22Rv1 (cell line): ENCODE measurements around the gene NEURL1B.

Experiments used
- ZFX ChIP-seq: fragments of 450-650 bp; IDR thresholded peaks from 2 replicates; pipeline ENCODE4 v1.6.1; 2017; ENCODE audit warnings: antibody characterized with exemption, borderline replicate concordance
- TF ChIP-seq, protein P1 (sequence below): fragments of 450-650 bp; IDR thresholded peaks from 2 replicates; pipeline ENCODE4 v1.5.1; 2017; ENCODE audit warnings: mild to moderate bottlenecking

- TF ChIP-seq, protein P1, sequence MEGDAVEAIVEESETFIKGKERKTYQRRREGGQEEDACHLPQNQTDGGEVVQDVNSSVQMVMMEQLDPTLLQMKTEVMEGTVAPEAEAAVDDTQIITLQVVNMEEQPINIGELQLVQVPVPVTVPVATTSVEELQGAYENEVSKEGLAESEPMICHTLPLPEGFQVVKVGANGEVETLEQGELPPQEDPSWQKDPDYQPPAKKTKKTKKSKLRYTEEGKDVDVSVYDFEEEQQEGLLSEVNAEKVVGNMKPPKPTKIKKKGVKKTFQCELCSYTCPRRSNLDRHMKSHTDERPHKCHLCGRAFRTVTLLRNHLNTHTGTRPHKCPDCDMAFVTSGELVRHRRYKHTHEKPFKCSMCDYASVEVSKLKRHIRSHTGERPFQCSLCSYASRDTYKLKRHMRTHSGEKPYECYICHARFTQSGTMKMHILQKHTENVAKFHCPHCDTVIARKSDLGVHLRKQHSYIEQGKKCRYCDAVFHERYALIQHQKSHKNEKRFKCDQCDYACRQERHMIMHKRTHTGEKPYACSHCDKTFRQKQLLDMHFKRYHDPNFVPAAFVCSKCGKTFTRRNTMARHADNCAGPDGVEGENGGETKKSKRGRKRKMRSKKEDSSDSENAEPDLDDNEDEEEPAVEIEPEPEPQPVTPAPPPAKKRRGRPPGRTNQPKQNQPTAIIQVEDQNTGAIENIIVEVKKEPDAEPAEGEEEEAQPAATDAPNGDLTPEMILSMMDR = no peak
- no peak for TF ChIP-seq ZFX
These were observed 79.6 kb downstream of the NEURL1B start for GRCh38 chr5:172720655-172721054.
